GM19455 (cell line): ENCODE measurements around the gene NMRK1.

Source experiments
- ATAC-seq: cut with Tn5 transposase; IDR thresholded peaks from one replicate; pipeline ENCODE4 v1.9.1; 2021; ENCODE audit not compliant: unreplicated experiment

The NMRK1 gene

DNA sequence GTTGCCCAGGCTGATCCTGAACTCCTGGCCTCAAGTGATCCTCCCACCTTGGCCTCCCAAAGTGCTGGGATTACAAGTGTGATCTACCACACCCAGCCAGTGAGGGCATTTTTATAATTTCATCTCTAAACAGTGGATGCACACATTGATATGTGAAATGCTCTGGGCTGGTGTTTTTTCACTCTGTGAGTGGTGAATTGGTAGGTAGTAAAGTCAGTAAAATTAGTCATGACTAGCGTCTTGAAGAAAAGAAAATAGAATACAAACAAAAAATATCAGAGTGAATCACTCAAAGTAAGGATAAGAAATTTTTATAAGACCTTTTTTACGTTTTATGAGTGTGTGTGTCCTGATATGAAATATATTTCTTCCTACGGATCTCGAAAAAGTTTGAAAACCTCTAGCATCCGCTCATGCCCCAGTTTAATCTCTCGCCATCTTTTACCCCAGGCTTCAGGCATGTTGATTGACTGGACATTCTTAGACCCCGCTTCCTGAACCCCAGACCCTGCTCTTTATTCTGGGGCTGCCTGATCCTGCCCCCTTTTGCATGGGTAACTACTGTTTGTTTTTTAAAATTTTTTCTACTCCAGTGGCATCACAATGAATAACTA lies 14.3 kb upstream of the NMRK1 start:
- no peak for ATAC-seq

DNA sequence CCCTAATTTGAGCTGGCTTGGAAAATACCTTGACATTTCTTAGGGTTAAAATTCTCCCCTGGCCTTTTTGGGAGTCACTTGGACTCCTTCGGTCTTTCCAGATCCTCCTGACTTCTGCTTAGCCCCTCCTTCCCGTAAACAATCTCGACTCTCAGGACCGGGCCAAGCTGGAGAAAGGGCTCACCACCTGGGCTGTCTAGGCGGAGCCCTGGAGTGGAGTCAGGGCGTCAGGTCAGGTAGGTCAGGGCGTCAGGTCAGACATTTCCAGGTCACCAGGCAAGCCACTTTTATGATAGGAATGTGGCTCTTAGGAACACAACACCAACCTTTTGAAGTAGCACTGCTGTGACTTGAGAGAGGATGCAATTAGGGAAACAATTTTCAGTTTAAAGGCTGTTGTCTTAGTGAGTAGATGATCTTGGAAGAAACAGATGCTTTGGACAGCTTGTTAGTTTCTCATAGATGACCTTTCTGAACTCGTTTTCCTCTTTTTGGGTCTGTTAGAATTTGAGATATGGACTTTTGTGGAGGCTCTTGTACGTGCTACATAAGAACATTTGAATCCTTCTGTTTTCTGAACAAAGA lies 13.1 kb upstream of the NMRK1 start:
- ATAC-seq = no peak

DNA sequence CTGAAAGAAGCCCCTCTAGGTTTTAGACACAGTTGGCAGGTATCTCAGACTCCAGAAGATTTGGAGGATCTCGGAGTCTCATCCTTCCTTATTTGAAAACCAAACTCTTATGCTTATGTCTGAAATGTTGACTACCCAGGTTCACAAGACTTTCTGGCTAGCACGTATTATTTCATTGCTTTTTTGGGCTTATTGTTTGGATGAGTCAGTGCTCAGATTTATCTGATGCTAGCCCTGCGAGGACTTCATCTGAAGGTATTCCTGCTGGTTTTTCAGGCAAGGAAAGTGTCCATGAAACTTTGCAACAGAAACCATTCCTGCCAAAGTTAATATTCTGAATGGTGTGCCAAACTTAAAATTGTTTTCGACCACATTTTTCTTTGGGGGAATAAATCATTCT lies 8.8 kb upstream of the NMRK1 start:
- no peak for ATAC-seq

DNA sequence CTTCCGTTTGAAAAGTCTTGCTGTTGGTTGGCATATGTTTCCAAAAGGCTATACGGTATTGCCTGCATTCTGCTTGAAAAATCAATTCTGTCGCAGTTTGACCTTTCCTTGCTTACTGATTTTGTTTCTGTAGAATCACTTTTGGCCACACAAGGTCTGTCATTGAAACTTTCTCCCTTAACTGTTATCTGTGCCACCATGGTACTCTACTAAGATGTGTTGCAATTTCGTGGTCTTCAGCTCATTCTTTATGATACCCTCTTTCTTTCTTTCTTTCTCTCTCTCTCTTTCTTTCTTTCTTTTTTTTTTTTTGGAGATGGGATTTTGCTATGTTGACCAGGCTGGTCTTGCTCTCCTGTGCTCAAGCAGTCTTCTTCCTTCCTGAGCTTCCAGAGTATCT lies 4.8 kb upstream of the NMRK1 start:
- ATAC-seq = no peak

DNA sequence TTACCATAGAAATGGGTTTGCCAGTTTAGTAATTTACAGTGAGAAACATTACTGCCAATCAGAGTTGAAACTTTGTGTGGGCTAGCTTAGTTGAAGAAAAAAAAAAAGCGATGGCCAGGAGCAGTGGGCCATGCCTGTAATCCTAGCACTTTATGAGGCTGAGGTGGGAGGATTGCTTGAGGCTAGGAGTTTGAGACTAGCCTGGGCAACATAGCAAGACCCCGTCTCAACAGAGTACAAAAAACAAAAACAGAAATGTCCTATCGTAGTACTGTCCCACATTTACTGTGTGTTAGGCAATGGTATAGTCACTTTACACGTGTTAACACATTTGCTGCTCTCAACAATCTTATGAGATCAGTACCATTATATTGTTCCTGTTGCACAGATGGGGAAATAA lies 2.6 kb upstream of the NMRK1 start:
- ATAC-seq = no peak

DNA sequence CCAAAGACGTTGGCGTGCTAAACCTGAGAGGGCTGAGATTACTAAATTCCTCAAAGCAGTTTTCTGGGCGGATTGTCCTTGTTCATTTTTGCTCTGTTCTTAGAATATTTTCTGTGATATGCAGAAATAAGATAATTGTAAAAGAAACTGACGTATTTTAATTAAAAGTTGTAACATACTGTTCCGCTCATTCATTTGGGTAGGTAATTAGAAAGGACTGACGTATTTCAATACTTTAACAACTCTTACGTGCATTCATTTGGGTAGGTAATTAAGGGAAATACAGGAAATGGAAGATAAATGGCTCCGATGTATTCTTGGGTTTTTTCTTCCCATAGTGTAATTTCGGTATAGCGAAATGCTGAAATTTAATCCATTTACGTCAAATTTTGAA lies 1.4 kb upstream of the NMRK1 start:
- ATAC-seq = no peak

DNA sequence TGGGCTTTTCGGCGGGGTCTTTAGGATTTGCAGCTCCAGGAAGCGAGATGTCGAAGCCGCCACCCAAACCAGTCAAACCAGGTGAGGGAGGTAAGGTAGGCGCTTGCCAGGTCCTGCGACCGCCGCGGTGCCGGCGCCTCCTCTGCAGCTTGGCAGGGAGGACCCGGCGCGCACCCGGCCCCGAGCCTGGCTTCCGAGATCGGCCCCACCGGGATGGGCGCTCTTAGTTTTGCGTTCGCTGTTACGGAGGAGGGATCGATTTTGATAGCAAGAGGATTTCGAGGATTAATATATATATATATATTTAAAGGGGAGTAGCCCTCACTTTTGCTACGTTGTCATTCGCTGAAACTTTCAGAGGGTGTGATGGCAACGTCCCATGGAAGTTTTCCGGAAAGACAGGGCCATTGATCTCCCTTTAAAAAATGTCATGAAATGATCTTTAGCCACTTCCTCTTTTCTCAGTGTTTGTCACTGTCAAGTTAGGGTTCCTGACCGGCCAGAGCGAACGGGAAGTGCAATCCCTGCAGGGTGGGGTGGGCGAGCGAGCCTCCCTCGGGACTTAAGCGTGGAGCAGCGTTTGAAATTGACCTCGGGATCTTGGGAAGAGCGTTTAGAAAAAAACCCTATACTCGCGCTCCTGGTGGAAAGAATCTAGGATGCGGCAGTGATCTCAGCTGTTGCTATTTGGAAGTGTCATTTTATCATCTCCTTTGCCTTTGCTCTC lies 854 bp upstream of the NMRK1 start:
- peak; percentile 41 for ATAC-seq

DNA sequence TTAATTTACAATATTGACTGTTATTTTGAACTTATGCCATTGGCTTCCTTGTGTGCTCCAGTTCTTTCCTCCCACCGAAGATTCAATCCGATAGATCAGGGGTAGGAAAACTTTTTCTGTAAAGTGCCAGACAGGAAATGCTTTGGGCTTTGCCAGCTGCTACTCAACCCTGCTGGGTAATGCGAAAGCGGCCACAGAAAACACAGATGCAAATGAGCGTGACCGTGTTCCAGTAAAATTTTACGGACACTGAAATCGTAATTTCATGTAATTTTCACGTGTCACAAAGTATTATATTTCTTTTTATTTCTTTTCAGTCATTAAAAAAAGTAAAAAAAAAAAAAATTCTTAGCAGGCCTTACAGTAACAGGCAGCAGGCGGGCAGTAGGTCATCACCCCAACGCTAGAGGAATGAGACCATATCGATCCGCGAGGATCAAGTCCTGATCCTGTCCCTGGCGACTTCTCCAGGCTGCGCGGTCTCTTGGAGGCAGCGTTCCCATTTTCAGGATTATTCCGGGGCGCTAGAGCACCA lies 599 bp downstream of the NMRK1 start:
- ATAC-seq = peak; percentile 39

DNA sequence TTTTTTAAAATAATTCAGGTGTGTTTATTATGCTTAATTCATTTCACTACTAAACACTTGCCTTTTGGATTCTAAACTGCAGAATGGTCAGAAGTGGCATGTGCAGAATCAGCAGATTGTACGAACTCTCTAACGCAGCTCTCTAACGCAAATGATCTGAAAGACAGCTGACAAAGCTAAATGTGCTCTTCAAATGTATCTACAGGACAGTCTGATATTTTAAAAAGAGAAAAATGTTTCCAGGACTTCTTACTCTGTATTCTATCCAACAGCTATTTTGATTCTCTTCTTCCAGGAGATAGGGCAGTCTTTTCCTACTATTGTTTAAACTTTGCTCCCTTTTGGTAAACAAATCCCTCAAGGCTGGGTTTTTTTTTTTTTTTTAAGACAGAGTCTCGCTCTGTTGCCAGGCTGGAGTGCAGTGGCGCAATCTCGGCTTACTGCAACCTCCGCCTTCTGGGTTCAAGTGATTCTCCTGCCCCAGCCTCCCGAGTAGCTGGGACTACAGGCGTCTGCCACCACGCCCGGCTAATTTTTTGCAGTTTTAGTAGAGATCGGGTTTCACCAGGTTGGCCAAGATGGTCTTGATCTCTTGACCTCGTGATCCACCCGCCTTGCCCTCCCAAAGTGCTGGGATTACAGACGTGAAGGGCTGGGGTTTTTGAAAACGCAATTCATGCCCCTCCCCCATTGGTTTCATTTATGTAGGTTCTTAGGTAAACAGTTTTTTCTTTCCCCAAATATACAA lies 1.2 kb downstream of the NMRK1 start:
- ATAC-seq = no peak

DNA sequence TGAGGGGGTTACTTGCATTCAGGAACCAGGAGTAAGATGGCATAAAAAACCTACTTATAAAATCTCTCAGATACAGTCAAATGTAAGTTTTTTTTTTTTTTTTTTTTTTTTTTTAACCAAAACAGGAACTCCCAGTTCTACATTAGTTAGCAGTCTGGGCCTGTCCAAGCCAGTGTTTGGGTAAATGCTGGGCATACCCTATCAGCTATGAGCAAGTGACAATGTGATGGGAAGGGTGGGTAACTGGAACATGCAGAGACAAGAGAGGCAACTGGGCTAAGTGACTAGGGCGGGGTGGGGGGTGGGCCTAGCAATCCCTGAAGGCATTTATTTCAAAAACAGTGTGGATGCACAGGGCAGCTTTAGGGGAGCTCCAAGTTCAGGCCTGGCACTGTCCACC lies 2.3 kb downstream of the NMRK1 start:
- no peak for ATAC-seq

DNA sequence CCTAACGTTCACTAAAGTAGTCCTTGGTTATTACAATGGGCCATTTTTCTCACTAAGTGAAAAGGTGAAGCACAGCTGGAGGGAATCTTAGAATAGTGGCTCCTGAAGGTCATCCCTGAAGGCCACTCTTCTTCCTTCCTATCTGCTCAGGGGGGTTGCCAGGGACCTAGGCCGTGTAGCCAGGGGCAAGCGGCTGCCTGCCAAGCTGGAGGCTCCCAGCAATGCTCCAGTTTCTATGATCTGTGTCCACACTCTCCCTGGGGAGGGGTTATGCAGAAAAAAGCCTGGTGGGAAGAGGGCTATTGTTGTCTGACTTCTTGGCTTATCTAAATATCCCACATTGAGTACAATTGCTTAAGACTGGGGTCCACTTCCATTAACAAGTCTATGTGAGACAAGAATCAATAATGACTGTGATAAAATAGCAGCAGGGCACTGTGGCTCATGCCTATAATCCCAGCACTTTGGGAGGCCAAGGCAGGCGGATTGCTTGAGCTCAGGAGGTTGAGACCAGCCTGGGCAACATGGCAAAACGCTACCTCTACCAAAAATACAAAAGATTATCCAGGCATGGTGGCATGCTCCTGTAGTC lies 3.8 kb downstream of the NMRK1 start:
- ATAC-seq = no peak

DNA sequence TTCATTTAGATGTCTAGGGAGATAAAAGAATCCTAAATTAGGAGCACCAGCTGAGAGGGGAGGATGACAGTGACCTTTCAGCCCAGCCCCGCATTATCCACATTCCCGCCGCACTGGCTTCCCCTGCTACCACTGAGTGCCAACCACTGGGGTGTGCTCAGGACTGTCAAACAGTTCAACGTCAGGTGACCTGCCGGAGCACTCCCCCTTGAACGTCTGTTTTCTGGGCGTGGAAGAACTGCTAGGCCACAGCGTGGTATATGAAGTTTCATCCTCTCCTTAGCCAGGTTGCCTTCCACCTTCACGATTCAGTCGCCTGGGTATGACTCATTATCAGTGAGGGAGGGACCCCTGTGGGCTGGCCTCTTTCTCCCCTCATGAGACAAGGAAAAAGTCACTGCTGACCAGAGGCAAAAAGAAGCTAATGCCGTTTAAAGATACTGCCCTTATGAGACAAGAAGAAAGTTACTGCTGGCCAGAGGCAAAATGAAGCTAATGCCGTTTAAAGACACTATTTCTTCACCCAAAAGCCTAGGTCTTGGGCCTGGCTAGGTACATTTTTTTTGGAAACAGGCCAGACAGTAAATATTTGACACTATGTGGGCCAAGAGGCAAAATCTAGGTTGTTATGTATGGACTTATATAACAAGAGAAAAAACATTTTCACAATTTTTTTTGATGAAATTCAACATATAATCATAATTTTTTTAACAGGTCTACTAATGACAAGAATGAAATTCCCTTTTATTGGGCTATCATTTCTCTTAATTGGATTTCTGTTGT lies 4.6 kb downstream of the NMRK1 start:
- no peak for ATAC-seq

DNA sequence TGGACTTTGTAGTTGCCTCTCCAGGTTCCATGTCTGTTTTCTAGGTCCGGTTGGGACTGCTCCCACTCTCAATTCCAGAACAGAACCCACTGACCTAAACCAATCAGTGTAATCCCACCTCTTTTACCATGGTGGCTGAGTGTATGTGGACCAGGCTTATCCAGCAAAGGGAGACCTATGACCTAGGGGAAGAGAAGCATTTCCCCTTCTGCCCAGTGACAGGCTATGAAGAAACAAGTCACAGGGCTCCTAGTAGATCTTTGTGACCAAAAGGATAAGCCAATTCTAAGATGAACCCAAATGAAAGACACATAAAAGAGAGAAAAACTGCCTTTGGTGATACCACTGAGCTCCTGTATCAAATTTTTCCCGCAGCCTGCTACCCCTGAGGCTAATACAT lies 6.3 kb downstream of the NMRK1 start:
- ATAC-seq = no peak

DNA sequence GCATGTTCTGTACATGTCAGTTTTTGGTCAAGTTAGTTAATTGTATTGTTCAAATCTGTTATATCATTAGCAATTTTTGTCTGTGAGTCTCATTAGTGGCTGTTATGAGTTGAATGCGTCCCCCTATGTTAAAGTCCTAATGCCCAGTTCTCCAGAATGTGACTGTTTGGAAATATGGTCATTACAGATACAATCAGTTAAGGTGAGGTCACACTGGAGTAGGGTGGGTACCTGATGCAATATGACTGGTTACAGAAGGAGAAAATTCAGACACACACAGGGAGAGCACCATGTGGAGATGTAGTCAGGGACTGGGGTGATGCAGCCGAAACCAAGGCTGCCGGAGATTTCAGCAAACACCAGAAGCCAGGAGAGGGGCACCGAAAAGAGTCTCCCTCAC lies 15.1 kb downstream of the NMRK1 start:
- no peak for ATAC-seq

DNA sequence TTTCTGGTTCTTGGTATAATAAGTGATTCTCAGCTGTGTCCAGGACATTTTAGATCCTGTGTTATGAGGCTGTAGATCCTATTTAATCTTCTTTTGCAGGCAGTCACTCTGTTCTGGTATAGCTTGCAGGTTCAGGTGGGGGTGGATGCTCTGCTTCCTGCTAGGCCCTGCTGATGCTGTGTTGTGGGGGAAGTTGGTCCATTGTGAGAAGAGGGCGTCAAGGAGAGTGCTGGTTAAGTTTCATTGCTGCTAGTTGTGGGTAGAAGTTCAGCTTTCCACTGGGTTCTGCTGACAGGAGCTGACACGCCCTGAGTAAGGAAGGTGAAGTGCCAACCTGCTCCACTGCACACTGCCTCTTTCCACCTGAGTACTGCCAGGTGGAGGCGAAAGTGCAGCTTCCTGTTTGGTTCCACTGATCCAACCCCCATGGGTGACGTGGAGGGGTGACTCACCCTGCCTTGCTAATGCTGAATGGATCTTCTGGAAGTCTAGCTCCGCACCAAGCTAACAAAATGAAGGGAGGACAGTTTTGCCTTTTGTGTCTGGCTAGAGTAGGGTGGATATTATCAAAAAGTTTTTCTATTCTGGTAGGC lies 16.3 kb downstream of the NMRK1 start:
- peak; percentile 60 for ATAC-seq

DNA sequence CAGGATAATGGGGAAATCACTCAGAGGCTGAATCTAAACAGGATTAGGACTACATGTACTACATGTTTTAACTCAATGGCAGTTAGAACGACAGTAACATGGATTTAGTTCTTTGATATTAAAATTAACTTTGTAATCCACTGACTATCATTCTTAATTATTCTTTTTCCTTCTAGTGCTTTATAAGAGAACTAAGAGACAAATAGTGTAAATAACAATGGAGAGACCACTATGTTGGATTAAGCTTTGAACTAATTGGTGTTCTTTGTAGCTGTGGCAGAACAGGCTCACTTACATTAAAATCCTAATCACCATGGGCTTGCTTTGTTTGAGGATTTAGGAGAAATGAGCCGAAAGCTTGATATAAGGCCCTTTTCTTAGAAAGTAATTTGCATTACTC lies 18.8 kb downstream of the NMRK1 start:
- no peak for ATAC-seq

DNA sequence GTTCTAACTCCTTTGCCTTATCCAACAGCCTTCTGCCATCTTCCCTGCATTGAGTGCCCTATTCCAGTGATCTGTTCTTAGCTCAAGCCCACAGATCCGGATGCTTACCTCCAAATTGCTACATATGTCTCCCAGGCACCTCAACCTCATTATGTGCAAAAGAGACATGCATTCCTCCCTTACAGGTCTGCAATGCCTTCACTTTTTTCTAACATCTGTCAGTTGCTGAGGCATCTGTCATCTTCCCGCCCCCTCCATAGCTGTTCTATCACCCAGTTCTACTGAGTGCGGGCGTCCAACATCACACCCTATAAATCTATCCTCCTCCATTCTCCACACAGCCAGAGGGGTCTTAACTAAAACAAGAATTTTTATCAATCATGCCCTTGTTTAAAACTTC lies 20.1 kb downstream of the NMRK1 start:
- no peak for ATAC-seq

DNA sequence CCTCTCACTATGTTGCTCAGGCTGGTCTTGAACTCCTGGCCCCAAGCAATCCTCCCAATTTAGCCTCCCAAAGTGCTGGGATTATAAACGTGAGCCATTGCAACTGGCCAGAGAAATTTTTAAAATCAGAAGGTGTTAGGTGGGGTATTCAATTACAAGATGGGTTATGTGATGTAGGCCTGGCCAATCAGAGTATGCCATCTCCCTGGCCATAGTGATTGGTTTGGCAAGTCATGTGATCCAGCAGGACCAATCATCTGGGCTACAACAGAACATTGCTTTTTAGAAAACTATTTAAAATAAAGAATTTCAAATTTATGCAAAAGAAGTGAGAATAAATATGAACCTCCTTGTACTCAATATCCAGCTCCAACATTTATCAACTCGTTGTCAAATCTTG lies 22.4 kb downstream of the NMRK1 start:
- no peak for ATAC-seq

DNA sequence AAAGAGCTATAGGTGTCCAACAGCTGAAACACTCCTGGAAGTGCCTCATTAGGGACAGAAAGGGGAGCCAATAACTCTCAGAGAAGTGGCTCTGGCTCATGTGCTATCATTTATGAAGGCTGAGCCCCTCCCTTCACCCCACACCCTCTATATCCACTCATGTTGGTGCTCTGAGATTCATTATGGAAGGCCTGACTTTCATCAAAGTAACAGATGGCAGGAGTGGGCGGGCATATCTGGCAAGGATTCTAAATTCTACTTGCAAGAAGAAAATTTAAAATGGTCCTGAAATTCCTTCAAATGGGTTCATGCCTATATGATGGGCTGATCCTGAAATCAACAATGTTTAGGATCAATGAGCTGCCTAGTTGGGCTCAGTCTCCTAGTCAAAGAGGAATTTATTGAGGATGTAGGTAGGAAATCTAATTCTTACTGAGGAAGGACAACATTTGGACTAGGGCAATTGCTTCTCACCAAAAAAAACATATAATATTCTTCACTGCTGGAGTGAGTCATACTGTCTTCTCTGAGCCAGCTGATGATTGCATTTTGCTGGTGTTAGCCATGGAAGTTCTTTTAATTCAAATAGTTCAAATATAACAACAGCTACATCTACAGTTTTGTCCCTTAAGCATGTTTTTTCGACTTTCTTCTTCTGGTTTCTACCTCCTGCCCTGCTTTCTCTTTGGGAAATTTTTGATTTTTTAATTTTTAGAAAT lies 23.5 kb downstream of the NMRK1 start:
- ATAC-seq = no peak
